IMR-90 (cell line): ENCODE data around the gene LRFN5. TPM values are rescaled to one million over a fixed set of nuclear protein-coding genes. Genes with fewer than 3 reads are reported as not detected.

Experiments
- ATAC-seq: fragments of 200-7000 bp; cut with Tn5 transposase; 2 replicates; pipeline ENCODE4 v1.9.1; 2020; ENCODE audit warnings: low read depth, mild to moderate bottlenecking, moderate library complexity
- BruUV-seq: library from RNA; stranded (reverse); fragments of 400-500 nt; replicated peaks from 2 replicates; lab custom pipeline; 2021; lab: Mats Ljungman, UMichigan
- CTCF ChIA-PET: fragments of 300-600 bp; formaldehyde crosslinking; extraction: SDS; loops from one replicate; lab custom pipeline; 2021; ENCODE audit warnings: antibody characterized with exemption; lab: Yijun Ruan, JAX
- POLR2A ChIA-PET: fragments of 300-600 bp; sonication (Branson Sonifier 250); formaldehyde crosslinking; loops from one replicate; lab custom pipeline; 2022; ENCODE audit warnings: antibody characterized with exemption; ENCODE audit not compliant: unreplicated experiment; lab: Charles Lee
- DNase-seq: peaks from one replicate; pipeline ENCODE4 v3.0.0; 2013
- H2AFZ ChIP-seq: replicated peaks from 2 replicates; pipeline ENCODE3; 2013; ENCODE audit warnings: low read length, mild to moderate bottlenecking; ENCODE audit not compliant: poor library complexity
- H2AK5ac ChIP-seq: 2 replicates; pipeline ENCODE4 v1.6.1; 2013; ENCODE audit warnings: low read depth, low read length, inconsistent platforms
- H2AK9ac ChIP-seq: replicated peaks from 2 replicates; pipeline ENCODE3; 2013; ENCODE audit warnings: mild to moderate bottlenecking, low read depth, low read length, moderate library complexity; ENCODE audit not compliant: poor library complexity
- H2BK120ac ChIP-seq: 2 replicates; pipeline ENCODE4 v1.6.1; 2013; ENCODE audit warnings: low read depth, low read length, inconsistent platforms
- H2BK15ac ChIP-seq: 3 replicates; pipeline ENCODE4 v1.6.1; 2013; ENCODE audit warnings: low read depth, low read length, inconsistent platforms
- H2BK20ac ChIP-seq: 2 replicates; pipeline ENCODE4 v1.6.1; 2013; ENCODE audit warnings: low read depth, mild to moderate bottlenecking, inconsistent platforms, low read length, moderate library complexity
- H2BK5ac ChIP-seq: 2 replicates; pipeline ENCODE4 v1.6.1; 2013; ENCODE audit warnings: mild to moderate bottlenecking, low read depth, low read length, inconsistent platforms; ENCODE audit not compliant: poor library complexity, severe bottlenecking
- H3K14ac ChIP-seq: replicated peaks from 2 replicates; pipeline ENCODE4 v1.6.1; 2013; ENCODE audit warnings: low read depth, low read length, inconsistent platforms
- H3K18ac ChIP-seq: 2 replicates; pipeline ENCODE4 v1.6.1; 2013; ENCODE audit warnings: low read depth, low read length, control low read depth
- H3K23ac ChIP-seq: 2 replicates; pipeline ENCODE4 v1.6.1; 2013; ENCODE audit warnings: low read depth, low read length, inconsistent platforms
- H3K27ac ChIP-seq: 2 replicates; pipeline ENCODE4 v1.5.1; 2013; ENCODE audit warnings: mild to moderate bottlenecking, control low read depth, low read length; ENCODE audit not compliant: insufficient read depth
- H3K27me3 ChIP-seq: 2 replicates; pipeline ENCODE4 v1.6.1; 2013; ENCODE audit warnings: low read length; ENCODE audit not compliant: control insufficient read depth, insufficient read depth
- H3K36me3 ChIP-seq: 2 replicates; pipeline ENCODE4 v1.6.1; 2013; ENCODE audit warnings: low read length, mixed read lengths; ENCODE audit not compliant: control insufficient read depth, insufficient read depth
- H3K4ac ChIP-seq: 2 replicates; pipeline ENCODE4 v1.6.1; 2013; ENCODE audit warnings: low read depth, low read length, inconsistent platforms
- H3K4me1 ChIP-seq: 2 replicates; pipeline ENCODE4 v1.6.1; 2013; ENCODE audit warnings: low read length, mixed read lengths; ENCODE audit not compliant: control insufficient read depth, insufficient read depth
- H3K4me2 ChIP-seq: 2 replicates; pipeline ENCODE4 v1.6.1; 2013; ENCODE audit warnings: low read depth, mild to moderate bottlenecking, control low read depth, low read length, moderate library complexity
- H3K4me3 ChIP-seq: 2 replicates; pipeline ENCODE4 v1.5.1; 2013; ENCODE audit warnings: low read depth, mild to moderate bottlenecking, control low read depth, low read length, moderate library complexity; ENCODE audit not compliant: insufficient read depth
- H3K56ac ChIP-seq: 2 replicates; pipeline ENCODE4 v1.6.1; 2013; ENCODE audit warnings: low read length, inconsistent platforms; ENCODE audit not compliant: insufficient read depth; ENCODE audit errors: extremely low read depth
- H3K79me1 ChIP-seq, 2 experiments: 2 replicates each; pipeline ENCODE4 v1.6.1; 2013; ENCODE audit warnings: low read length in 2 of 2, inconsistent platforms in 1 of 2, low read depth in 1 of 2
- H3K9ac ChIP-seq: 2 replicates; pipeline ENCODE4 v1.6.1; 2013; ENCODE audit warnings: low read depth, low read length, control low read depth
- H3K9me1 ChIP-seq: 2 replicates; pipeline ENCODE4 v1.6.1; 2013; ENCODE audit warnings: low read length, inconsistent platforms; ENCODE audit not compliant: insufficient read depth
- H3K9me3 ChIP-seq: 2 replicates; pipeline ENCODE4 v1.6.1; 2013; ENCODE audit warnings: low read length; ENCODE audit not compliant: control insufficient read depth, insufficient read depth
- H4K20me1 ChIP-seq: 2 replicates; pipeline ENCODE4 v1.6.1; 2013; ENCODE audit warnings: low read length, inconsistent platforms; ENCODE audit not compliant: insufficient read depth
- H4K5ac ChIP-seq: 2 replicates; pipeline ENCODE4 v1.6.1; 2013; ENCODE audit warnings: mild to moderate bottlenecking, low read depth, low read length, control low read depth
- H4K8ac ChIP-seq, 2 experiments: 2 replicates each; pipeline ENCODE4 v1.6.1; 2013; ENCODE audit warnings: low read depth in 2 of 2, low read length in 2 of 2, control low read depth in 1 of 2, inconsistent platforms in 1 of 2
- H4K91ac ChIP-seq: 2 replicates; pipeline ENCODE4 v1.6.1; 2013; ENCODE audit warnings: low read depth, low read length, inconsistent platforms; ENCODE audit not compliant: insufficient read depth
- CTCF ChIP-seq: conservative IDR thresholded peaks from 2 replicates; pipeline ENCODE4 v1.5.1; 2012; ENCODE audit warnings: mild to moderate bottlenecking, low read depth, low read length, improper control_type of control experiment
- RAD21 ChIP-seq: IDR thresholded peaks from 2 replicates; pipeline ENCODE4 v1.6.1; 2012; ENCODE audit warnings: low read length, improper control_type of control experiment
- USF2 ChIP-seq: fragments of 150-350 bp; IDR thresholded peaks from 2 replicates; pipeline ENCODE4 v1.6.1; 2017; ENCODE audit warnings: mild to moderate bottlenecking, antibody characterized with exemption, low read length, low read depth
- WGBS, 2 experiments: methylation state at CpG; one replicate each; pipeline versions ENCODE4 v1.1.5 to v1.1.7; 2013; ENCODE audit warnings: missing lambda C conversion rate in 2 of 2; ENCODE audit not compliant: insufficient read length in 1 of 2; ENCODE audit errors: extremely low coverage in 2 of 2; 5-methylcytosine and 5-hydroxymethylcytosine counted together
- dilution Hi-C: fragments of 300-500 bp; cut with HindIII; formaldehyde crosslinking; loops from one replicate; pipeline ENCODE4 v1.14.3; 2018; ENCODE audit warnings: low sequenced_read_pairs; ENCODE audit not compliant: unreplicated experiment
- in situ Hi-C: fragments of 300-500 bp; cut with MboI; formaldehyde crosslinking; loops from 3 replicates; pipeline ENCODE4 v1.14.3; 2019; ENCODE audit warnings: low sequenced_read_pairs, inconsistent platforms, mixed read lengths
- intact Hi-C: fragments of 100-400 bp; cut with micrococcal nuclease; formaldehyde crosslinking; loops from 2 replicates; pipeline ENCODE4 v1.10.0; 2022
- polyA plus RNA-seq, 3 experiments: library from polyadenylated mRNA; depleted of rRNA; stranded (reverse); fragments of >200 nt; gene quantifications; 2 replicates each; pipeline ENCODE4 v1.2.3, GENCODE V29; 2012; ENCODE audit warnings: low replicate concordance in 1 of 3
- total RNA-seq: library from RNA; depleted of rRNA; stranded (reverse); fragments of >200 nt; gene quantifications from 2 replicates; pipeline ENCODE4 v1.2.3, GENCODE V29; 2012

The LRFN5 gene
- total and polyA plus RNA-seq, 2 of the 4 experiments (the other 2 are of a cell fraction): 1.8 to 3.6 TPM

GRCh38 chr14:41925409-41925808, 318.7 kb downstream of the LRFN5 start:
- Histone ChIP-seq H3K4me3 (no peak overlapping the region), H4K91ac (no peak overlapping the region), H3K27me3 (no peaks in the 10 kb centered on the region), H3K36me3 (no peaks in the 10 kb centered on the region), H3K9me3 (no peaks in the 10 kb centered on the region), H2AFZ (no peak overlapping the region), H3K9ac (no peak overlapping the region), H2BK120ac (no peak overlapping the region), H4K5ac (no peak overlapping the region), H4K8ac (no peak overlapping the region), H3K23ac (no peak overlapping the region), H3K14ac (no peak overlapping the region), H2AK5ac (no peak overlapping the region), H3K18ac (no peak overlapping the region), H3K9me1 (no peaks in the 10 kb centered on the region), H3K27ac (no peak overlapping the region), H3K4me1 (no peaks in the 10 kb centered on the region), H3K4ac (no peak overlapping the region), H2AK9ac (no peak overlapping the region), H2BK20ac (no peak overlapping the region), H2BK5ac (no peak overlapping the region), H3K4me2 (no peak overlapping the region), H4K20me1 (no peaks in the 10 kb centered on the region), H3K56ac (no peak overlapping the region), H3K79me1 (no peaks in the 10 kb centered on the region), H2BK15ac (no peak overlapping the region)
- TF ChIP-seq CTCF (peak; percentile 32), RAD21 (peak; percentile 37), USF2 (no peak)
- in situ Hi-C loops: no loop called here
- POLR2A ChIA-PET: no interaction called here
- intact Hi-C loops: no loop called here
- dilution Hi-C loops: no loop called here
- ATAC-seq: no peak
- peak; percentile 1 for DNase-seq
- no TSS peak for BruUV-seq
- WGBS, 2 experiments: no CpG with 5 or more reads among the region's 2 CpGs
- CTCF ChIA-PET: interaction anchor here (0.8 kb wide), 1 partner anchor 11 kb away, joined by 3 read pairs; no protein-coding TSS in a partner anchor
